Type B pancreatic cell (in vitro differentiated cells): ENCODE results near the gene UCN2. TPM values are rescaled to one million over a fixed set of nuclear protein-coding genes. Genes with fewer than 3 reads are reported as not detected.

Source experiments
- DNase-seq: peaks from one replicate; pipeline ENCODE4 v3.0.0; 2021; ENCODE audit warnings: mixed read lengths; ENCODE audit not compliant: unreplicated experiment; ENCODE audit errors: extremely low spot score
- H3K27ac Mint-ChIP-seq: 2 replicates; pipeline ENCODE4 v1.8.0; 2021; ENCODE audit warnings: mild to moderate bottlenecking, mixed read lengths
- H3K27me3 Mint-ChIP-seq: 2 replicates; pipeline ENCODE4 v1.8.0; 2021; ENCODE audit warnings: mixed read lengths
- H3K36me3 Mint-ChIP-seq: 2 replicates; pipeline ENCODE4 v1.8.0; 2021; ENCODE audit warnings: mixed read lengths
- H3K4me1 Mint-ChIP-seq: one replicate; pipeline ENCODE4 v1.8.0; 2021; ENCODE audit warnings: mixed read lengths; ENCODE audit not compliant: unreplicated experiment
- H3K4me3 Mint-ChIP-seq: 2 replicates; pipeline ENCODE4 v1.8.0; 2021; ENCODE audit warnings: mild to moderate bottlenecking, mixed read lengths
- H3K9me3 Mint-ChIP-seq: 2 replicates; pipeline ENCODE4 v1.8.0; 2021; ENCODE audit warnings: mixed read lengths
- CTCF ChIP-seq: fragments of 200-600 bp; sonication (generic); conservative IDR thresholded peaks from 2 replicates; pipeline ENCODE4 v1.5.0; 2021; ENCODE audit warnings: antibody characterized with exemption, mild to moderate bottlenecking
- total RNA-seq: library from RNA; stranded (reverse); gene quantifications from 2 replicates; pipeline ENCODE4 v1.2.1, GENCODE V29; 2021; ENCODE audit warnings: low replicate concordance

The UCN2 gene
- total RNA-seq, 1 donor from 2014 or later: 0.72 TPM

GRCh38 chr3:48548729-48549705 lies 14.6 kb downstream of the UCN2 start:
- H3K27ac Mint-ChIP-seq: peak overlapping the region; percentile 62
- peak; percentile 83 for DNase-seq
- H3K4me3 Mint-ChIP-seq: no peak overlapping the region
- TF ChIP-seq CTCF: peak; percentile 90
- H3K27me3 Mint-ChIP-seq: no peaks in the 10 kb centered on the region
- H3K36me3 Mint-ChIP-seq: peaks cover 3% of the 10 kb centered on the region
- H3K4me1 Mint-ChIP-seq: peaks cover 11% of the 10 kb centered on the region
- no peaks in the 10 kb centered on the region for H3K9me3 Mint-ChIP-seq

- peaks cover 11% of the 10 kb centered on the region for H3K4me1 Mint-ChIP-seq
- H3K9me3 Mint-ChIP-seq: no peaks in the 10 kb centered on the region
- no peak overlapping the region for H3K27ac Mint-ChIP-seq
- no peak for DNase-seq
- H3K27me3 Mint-ChIP-seq: no peaks in the 10 kb centered on the region
- H3K36me3 Mint-ChIP-seq: peaks cover 5% of the 10 kb centered on the region
- TF ChIP-seq CTCF: no peak
- H3K4me3 Mint-ChIP-seq: no peak overlapping the region
These were observed 15.5 kb downstream of the UCN2 start for GRCh38 chr3:48548126-48548525.

GRCh38 chr3:48546203-48546829 lies 17.3 kb downstream of the UCN2 start:
- Mint-ChIP-seq H3K9me3 (no peaks in the 10 kb centered on the region), H3K27me3 (no peaks in the 10 kb centered on the region), H3K4me3 (no peak overlapping the region), H3K36me3 (peaks cover 11% of the 10 kb centered on the region), H3K27ac (no peak overlapping the region), H3K4me1 (peaks cover 6% of the 10 kb centered on the region)
- DNase-seq: no peak
- no peak for TF ChIP-seq CTCF

- Mint-ChIP-seq H3K4me3 (no peak overlapping the region), H3K36me3 (peaks cover 7% of the 10 kb centered on the region), H3K4me1 (no peaks in the 10 kb centered on the region), H3K9me3 (no peaks in the 10 kb centered on the region), H3K27ac (no peak overlapping the region), H3K27me3 (no peaks in the 10 kb centered on the region)
- DNase-seq: no peak
- no peak for TF ChIP-seq CTCF
These were observed 19.4 kb downstream of the UCN2 start for GRCh38 chr3:48544141-48544540.

GRCh38 chr3:48543271-48543866 lies 20.2 kb downstream of the UCN2 start:
- H3K27ac Mint-ChIP-seq: no peak overlapping the region
- DNase-seq: no peak
- no peaks in the 10 kb centered on the region for H3K27me3 Mint-ChIP-seq
- no peaks in the 10 kb centered on the region for H3K4me1 Mint-ChIP-seq
- H3K9me3 Mint-ChIP-seq: no peaks in the 10 kb centered on the region
- no peak for TF ChIP-seq CTCF
- peaks cover 7% of the 10 kb centered on the region for H3K36me3 Mint-ChIP-seq
- no peak overlapping the region for H3K4me3 Mint-ChIP-seq
